Left cardiac atrium (tissue), 4 donors: ENCODE measurements around the gene SMOC2. TPM values are rescaled to one million over a fixed set of nuclear protein-coding genes. Genes with fewer than 3 reads are reported as not detected.
A peak's percentile ranks its signal among the peaks of the same experiment; 100 is the strongest.

Experiments used
- ATAC-seq, 2 donors: fragments of 200-7000 bp; cut with Tn5 transposase; one replicate each; pipeline ENCODE4 v1.9.1; 2020; ENCODE audit warnings: mild to moderate bottlenecking in 2 of 2, moderate library complexity in 2 of 2
- DNase-seq: peaks from one replicate; pipeline ENCODE4 v3.0.0-alpha.2; 2020
- intact Hi-C, 2 donors: fragments of 100-400 bp; cut with DNase I; formaldehyde crosslinking; loops; one replicate each; pipeline versions ENCODE4 v1.14.1 to v1.15.1; 2022 to 2023
- long read RNA-seq: library from polyadenylated mRNA; unstranded; transcript quantifications from one replicate; pipeline ENCODE4 v2.0.0, GENCODE V29; 2021
- total RNA-seq, 2 donors: library from RNA; stranded (reverse); fragmentation: NEBNext Ultra II Directional; extraction: Animal tissue kit (Norgen Biotek cat#: 25700); gene quantifications; one replicate each; pipeline ENCODE4 v1.2.1, GENCODE V29; 2021
- donor health status: DM: no; HTN: yes; CAD: no.
- donor health status: DM: no; HTN: yes; CAD: no; lungs with severe emphysema.
- donor health status: DM: yes; HTN: yes; CAD: no.
- donor health status: Dilated cardiomyopathy.

SMOC2 gene, protein sequence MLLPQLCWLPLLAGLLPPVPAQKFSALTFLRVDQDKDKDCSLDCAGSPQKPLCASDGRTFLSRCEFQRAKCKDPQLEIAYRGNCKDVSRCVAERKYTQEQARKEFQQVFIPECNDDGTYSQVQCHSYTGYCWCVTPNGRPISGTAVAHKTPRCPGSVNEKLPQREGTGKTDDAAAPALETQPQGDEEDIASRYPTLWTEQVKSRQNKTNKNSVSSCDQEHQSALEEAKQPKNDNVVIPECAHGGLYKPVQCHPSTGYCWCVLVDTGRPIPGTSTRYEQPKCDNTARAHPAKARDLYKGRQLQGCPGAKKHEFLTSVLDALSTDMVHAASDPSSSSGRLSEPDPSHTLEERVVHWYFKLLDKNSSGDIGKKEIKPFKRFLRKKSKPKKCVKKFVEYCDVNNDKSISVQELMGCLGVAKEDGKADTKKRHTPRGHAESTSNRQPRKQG
- 10 to 100 TPM; 12.0 to 27.7 TPM for total RNA-seq
- long read RNA-seq, transcript SMOC2-202 (13 exons, 3,117 nt) = major isoform, 14 of 20 reads
- long read RNA-seq, partial matches to known transcripts = 6 of 20 reads
- long read RNA-seq, other reads (novel, unspliced or antisense) = 0 of 20 reads

DNA sequence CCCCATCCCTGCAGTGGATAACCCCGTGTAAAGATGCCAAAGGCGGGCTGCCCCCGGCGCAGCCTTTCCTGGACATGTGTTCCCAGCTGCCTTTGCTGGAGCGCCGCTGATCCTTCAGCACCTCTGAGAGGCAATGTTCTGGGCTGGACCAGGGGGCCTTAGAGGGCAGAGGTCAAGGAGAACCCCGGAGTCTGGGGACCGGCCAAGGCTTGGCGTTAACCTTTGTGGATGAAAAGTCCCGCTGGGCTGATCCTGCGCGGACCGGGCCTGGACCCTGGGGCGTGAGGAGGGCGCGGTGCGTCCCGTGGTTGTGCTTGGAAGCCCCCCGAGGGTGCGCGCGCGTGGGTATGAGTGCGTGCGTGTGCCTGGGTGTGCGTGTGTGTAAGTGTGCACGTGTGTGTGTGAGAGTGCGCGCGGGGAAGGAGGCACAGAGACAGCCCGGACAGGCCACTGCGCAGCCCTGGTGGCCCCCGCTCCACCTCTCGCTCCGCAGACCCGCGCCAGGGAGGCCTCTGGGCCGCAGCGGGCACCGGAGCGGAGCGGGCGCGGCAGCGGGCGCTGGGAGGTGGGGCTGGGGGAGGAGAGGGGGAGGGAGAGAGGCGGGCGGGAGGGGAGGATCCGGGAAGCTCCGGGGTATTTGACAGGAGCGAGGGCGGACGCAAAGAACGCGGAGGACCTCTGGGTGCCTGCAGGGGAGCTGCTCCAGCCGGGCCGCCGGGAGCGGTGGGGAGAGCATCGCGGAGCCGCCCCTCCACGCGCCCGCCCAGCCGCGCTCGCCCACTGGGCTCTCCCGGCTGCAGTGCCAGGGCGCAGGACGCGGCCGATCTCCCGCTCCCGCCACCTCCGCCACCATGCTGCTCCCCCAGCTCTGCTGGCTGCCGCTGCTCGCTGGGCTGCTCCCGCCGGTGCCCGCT is at the start of gene SMOC2:
Gene SMOC2 (plus strand): TSS at position 665 of the 914 bp plus-strand sequence. CDS start 187 bp downstream, at position 852.
- ATAC-seq (peak; percentile 70 to 89), DNase-seq (peak; percentile 44)
- intact Hi-C loops = no loop called here

GRCh38 chr6:168393126-168393870 is 47.7 kb upstream of the SMOC2 start:
- DNase-seq (no peak), ATAC-seq (no peak)
- intact Hi-C loops = no loop called here

DNA sequence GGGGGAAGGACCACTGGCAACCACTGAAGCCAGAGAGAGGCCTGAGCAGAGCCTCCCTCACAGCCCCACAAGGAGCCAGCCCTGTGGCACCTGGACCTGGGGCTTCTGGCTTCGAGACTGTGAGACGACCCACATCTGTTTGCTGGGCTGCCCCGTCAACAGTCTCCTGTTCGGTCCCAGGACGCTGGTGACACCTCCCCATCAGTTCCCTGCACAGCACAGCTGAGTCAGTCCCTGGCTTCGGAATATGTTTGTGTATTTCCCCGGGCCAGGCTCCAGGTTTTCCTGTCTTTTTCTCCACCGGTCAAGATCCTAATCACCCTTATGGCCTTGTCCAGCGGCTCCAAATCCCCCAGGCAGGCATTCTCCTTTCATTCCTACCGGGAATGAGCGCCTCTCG is 46.4 kb upstream of the SMOC2 start:
- ATAC-seq (no peak), DNase-seq (no peak)
- intact Hi-C loops = no loop called here

DNA sequence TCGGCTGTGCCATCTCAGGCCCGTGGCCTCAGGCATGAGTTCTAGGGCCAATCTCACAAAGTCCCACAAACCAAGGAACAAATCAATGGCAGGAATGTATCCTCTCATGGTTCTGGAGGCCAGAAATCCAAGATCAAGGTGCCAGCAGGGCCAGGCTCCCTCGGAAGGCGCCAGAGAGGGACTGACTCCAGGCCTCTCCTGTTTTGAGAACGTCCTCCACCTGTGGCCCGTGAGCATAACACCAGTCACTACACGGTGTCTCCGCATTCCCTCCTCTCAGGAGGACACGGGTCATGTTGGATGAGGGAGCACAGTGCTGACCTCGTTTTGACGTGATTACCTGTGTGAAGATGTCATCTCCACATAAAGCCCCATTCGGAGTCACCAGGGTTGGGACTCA is 45.0 kb upstream of the SMOC2 start:
- ATAC-seq (no peak), DNase-seq (no peak)
- intact Hi-C loops = no loop called here

- DNase-seq (no peak), ATAC-seq (no peak)
- intact Hi-C loops = no loop called here
These were observed 44.4 kb upstream of the SMOC2 start for GRCh38 chr6:168396561-168396960.

- DNase-seq = no peak
- ATAC-seq = no peak
- intact Hi-C loops = no loop called here
These were observed 44.0 kb upstream of the SMOC2 start for GRCh38 chr6:168397012-168397411.

DNA sequence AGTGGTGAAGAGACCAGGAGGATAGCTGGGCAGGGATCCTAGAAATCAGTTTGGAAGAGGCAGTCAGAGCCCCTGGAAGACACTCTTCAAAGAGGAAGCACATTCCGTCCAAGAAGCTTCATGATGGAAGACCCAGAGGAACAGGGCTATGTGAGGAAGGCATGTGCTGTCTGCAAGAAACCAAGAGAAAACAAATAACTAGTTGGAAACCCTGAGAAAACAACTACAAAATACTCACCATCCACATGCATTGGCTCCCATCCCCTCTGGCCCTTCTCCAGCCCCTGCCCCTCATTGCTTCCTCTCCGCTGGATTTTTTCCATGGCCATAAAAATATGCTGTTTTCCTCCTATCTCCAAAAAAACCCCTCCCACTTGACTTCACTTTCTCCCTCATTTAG is 40.9 kb upstream of the SMOC2 start:
- intact Hi-C loops = no loop called here
- ATAC-seq (no peak), DNase-seq (no peak)

DNA sequence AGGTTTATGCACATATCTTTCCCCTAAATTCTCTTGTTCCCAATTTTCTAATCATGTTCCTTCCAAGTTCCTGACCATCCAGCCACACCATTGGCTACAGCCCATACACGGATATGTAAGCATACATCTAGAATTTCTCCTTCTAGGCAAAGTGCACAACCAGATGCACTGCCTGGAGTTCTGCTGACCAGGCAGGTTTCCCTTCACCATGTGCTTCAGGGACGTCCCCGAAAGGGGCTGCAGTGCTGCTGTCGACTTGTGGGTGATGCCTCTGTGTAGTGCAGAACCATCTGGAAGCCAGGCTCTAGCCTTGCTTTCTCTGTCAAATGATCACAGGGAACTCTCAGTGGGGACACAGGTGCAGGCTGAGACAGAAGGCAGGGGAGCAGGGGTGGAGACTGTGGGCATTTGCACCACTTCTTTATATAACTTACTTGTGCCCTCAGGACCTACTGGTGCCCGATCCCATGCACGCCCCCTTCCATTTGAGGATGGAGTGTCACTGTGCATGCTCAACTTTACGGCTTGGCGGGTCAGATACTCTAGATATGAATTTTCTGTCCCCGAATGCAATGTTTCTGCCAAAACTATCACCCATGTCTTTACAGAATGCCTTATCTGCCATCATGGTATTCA is 37.5 kb upstream of the SMOC2 start:
- DNase-seq (no peak), ATAC-seq (no peak)
- intact Hi-C loops = no loop called here

DNA sequence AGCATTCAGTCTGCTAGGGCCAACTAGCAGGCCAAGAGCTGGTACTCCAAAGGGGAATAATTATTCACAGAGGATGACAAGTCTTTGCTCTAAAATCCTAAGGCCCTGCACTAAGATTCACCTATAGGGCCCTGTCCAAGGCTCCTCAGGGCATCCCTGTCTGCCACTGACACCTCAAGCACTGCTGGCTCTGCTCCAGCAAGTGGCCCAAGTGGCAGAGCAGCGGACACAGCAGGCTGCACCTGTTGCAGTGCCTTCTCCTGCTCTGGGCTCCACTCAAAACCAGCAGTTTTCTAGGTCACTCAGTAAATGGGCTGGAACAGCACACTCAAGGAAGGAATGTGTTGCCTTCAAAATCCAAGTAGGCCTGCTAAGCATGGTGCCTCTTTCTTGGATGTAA is 36.4 kb upstream of the SMOC2 start:
- DNase-seq (no peak), ATAC-seq (no peak)
- intact Hi-C loops = no loop called here

GRCh38 chr6:168407842-168408241 is 33.1 kb upstream of the SMOC2 start:
- DNase-seq (no peak), ATAC-seq (no peak)
- intact Hi-C loops = no loop called here

- intact Hi-C loops = no loop called here
- no peak for ATAC-seq
- DNase-seq = no peak
These were observed 32.4 kb upstream of the SMOC2 start for GRCh38 chr6:168408504-168409136.

DNA sequence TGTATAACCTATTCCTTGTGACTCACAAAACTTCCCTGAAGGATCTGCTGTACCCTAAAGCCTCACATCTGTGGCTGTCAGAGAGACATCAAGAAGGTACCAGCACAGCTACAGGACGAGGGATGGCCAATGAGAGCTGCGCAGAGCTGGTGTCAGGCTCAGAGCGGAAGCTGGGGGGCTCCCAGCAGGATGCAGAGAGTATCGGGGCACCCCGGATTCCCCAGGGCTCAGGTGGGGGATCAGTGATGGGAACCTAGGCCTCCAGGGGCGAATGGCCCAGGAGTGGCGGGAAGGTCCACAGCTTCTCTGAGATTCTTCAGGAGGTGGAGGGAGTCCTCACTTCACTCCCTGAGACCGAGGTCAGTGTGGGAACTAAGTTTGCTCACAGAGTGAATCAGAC is 30.9 kb upstream of the SMOC2 start:
- ATAC-seq (peak in 1 of 2 donors; percentile 37), DNase-seq (no peak)
- intact Hi-C loops = no loop called here

- DNase-seq (no peak), ATAC-seq (peak in 1 of 2 donors; percentile 55)
- intact Hi-C loops = no loop called here
These were observed 30.4 kb upstream of the SMOC2 start for GRCh38 chr6:168410554-168411011.

DNA sequence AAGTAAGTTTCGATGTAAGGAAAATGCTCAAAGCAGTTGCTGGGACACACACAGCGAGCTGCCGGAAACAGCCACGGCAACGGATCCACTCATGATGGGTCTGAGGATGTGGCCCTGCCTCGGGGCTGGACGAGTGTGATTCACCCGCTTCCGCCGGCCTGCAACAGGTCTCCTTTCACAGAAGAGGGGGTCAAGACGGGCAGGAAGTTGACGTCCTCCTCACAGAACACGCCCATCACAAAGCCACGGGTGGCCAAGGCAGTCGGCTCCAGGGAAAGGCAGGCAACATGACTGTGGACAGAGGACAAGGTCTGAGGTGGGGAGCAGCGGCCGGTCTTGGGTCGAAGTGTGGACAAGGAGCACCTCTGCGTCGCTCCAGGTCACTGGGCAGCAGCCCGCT is 29.9 kb upstream of the SMOC2 start:
- ATAC-seq = no peak
- intact Hi-C loops = no loop called here

DNA sequence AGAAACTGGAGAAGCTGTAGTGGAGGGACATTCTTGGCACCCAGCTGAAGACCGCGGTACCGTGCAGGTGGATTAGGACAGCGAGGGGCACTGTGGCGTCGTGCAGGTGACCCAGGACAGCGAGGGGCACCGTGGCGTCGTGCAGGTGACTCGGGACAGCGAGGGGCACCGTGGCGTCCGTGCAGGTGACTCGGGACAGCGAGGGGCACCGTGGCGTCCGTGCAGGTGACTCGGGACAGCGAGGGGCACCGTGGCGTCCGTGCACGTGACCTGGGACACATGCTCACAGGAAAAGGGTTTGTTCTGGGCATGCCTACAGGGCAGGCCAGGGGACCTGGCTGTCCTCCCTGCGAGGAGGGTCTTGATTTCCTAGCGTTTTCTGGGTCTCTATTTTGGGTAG is 29.2 kb upstream of the SMOC2 start:
- intact Hi-C loops = no loop called here
- no peak for DNase-seq
- ATAC-seq = no peak

More for the DNA sequence above, 29.9 kb upstream of the SMOC2 start:
- DNase-seq = no peak

DNA sequence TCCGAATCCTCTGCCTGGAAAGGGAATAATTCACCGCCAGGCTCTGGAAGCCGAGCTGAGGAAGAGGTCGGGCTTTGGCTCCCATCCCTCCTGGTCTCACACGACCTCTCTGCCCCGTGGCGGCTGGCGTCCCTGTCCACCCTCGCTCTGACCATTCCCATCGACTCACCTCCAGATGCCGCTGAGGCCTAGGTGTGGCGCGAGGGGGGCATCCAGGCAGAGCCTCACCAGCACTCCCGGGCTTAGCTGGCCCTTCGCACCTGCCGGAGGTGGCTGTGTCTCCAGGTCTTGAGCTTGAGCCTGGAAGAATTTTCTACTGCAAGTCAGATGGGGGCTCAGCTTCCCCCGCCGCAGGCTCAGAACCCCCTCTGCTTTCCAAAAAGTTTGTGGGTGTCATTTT is 28.5 kb upstream of the SMOC2 start:
- ATAC-seq (no peak), DNase-seq (no peak)
- intact Hi-C loops = no loop called here

GRCh38 chr6:168413018-168413720 is 27.8 kb upstream of the SMOC2 start:
- no peak for ATAC-seq
- intact Hi-C loops = no loop called here
- no peak for DNase-seq

DNA sequence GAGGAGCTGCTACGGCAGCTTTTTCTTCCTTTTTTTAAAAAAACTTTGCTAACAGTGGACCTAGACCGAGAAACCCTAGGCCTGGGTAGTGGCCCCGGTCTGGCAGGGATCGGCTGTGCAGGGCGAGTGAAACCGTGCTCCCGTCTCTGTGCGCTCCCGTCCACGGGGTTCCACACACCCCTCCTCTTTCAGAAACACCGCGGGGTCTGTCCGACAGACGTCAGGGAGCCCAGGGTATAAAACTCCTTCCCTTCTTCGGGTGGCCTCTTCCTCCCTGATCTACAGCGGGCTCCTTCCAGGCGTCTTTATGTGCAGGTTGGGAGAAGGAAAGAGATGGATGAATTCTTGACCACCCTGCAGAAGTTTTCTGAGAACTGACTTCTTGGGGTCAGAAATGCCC is 27.1 kb upstream of the SMOC2 start:
- ATAC-seq = no peak

More for the DNA sequence above, 27.1 kb upstream of the SMOC2 start:
- intact Hi-C loops = no loop called here
- DNase-seq = no peak
